GM19239 (cell line): ENCODE measurements around the gene FHIT.

Source experiments
- DNase-seq: peaks from one replicate; pipeline ENCODE4 v3.0.0; 2011; ENCODE audit warnings: low spot score; ENCODE audit not compliant: insufficient read length
- FAIRE-seq: peaks from 2 replicates; lab custom pipeline; 2011; peaks lifted over from hg19 to GRCh38; lab: Jason Lieb, UNC

The FHIT gene

GRCh38 chr3:61177450-61177849, 73.8 kb downstream of the FHIT start:
- FAIRE-seq (no peak), DNase-seq (no peak)

GRCh38 chr3:61173676-61174075, 77.6 kb downstream of the FHIT start:
- no peak for DNase-seq
- FAIRE-seq: no peak

- DNase-seq (peak; percentile 9), FAIRE-seq (peak; percentile 59)
Measured at GRCh38 chr3:61172684-61173083, 78.6 kb downstream of the FHIT start.

GRCh38 chr3:61172203-61172602, 79.0 kb downstream of the FHIT start:
- FAIRE-seq (no peak), DNase-seq (no peak)

GRCh38 chr3:61169621-61170251, 81.5 kb downstream of the FHIT start:
- no peak for FAIRE-seq
- no peak for DNase-seq

GRCh38 chr3:61168286-61168685, 83.0 kb downstream of the FHIT start:
- DNase-seq (no peak), FAIRE-seq (no peak)

GRCh38 chr3:61162965-61163364, 88.3 kb downstream of the FHIT start:
- DNase-seq (no peak), FAIRE-seq (no peak)

- FAIRE-seq: no peak
- DNase-seq: no peak
Measured at GRCh38 chr3:61158667-61159066, 92.6 kb downstream of the FHIT start.

GRCh38 chr3:61158216-61158615, 93.0 kb downstream of the FHIT start:
- FAIRE-seq (peak; percentile 40), DNase-seq (no peak)

GRCh38 chr3:61157414-61157813, 93.8 kb downstream of the FHIT start:
- no peak for DNase-seq
- FAIRE-seq: peak; percentile 60

GRCh38 chr3:61155701-61156292, 95.5 kb downstream of the FHIT start:
- FAIRE-seq (no peak), DNase-seq (no peak)

GRCh38 chr3:61154457-61155198, 96.6 kb downstream of the FHIT start:
- no peak for DNase-seq

GRCh38 chr3:61152071-61152470, 99.2 kb downstream of the FHIT start:
- no peak for FAIRE-seq
- no peak for DNase-seq

More at GRCh38 chr3:61154457-61155198, 96.6 kb downstream of the FHIT start:
- FAIRE-seq: no peak

- FAIRE-seq (no peak), DNase-seq (no peak)
Measured at GRCh38 chr3:61149236-61149635, 102.0 kb downstream of the FHIT start.

- DNase-seq (no peak), FAIRE-seq (peak; percentile 72)
Measured at GRCh38 chr3:61146010-61146890, 105.0 kb downstream of the FHIT start.

GRCh38 chr3:61141697-61142096, 109.6 kb downstream of the FHIT start:
- no peak for DNase-seq

GRCh38 chr3:61141227-61141626, 110.0 kb downstream of the FHIT start:
- no peak for FAIRE-seq
- no peak for DNase-seq

More at GRCh38 chr3:61141697-61142096, 109.6 kb downstream of the FHIT start:
- FAIRE-seq: no peak

GRCh38 chr3:61139686-61140085, 111.6 kb downstream of the FHIT start:
- DNase-seq (no peak), FAIRE-seq (no peak)

- FAIRE-seq (no peak), DNase-seq (no peak)
Measured at GRCh38 chr3:61138401-61138800, 112.9 kb downstream of the FHIT start.

GRCh38 chr3:61136191-61136590, 115.1 kb downstream of the FHIT start:
- DNase-seq: no peak
- FAIRE-seq: no peak
